ENCODE measurements around the gene MN1.

MN1 gene

DNA sequence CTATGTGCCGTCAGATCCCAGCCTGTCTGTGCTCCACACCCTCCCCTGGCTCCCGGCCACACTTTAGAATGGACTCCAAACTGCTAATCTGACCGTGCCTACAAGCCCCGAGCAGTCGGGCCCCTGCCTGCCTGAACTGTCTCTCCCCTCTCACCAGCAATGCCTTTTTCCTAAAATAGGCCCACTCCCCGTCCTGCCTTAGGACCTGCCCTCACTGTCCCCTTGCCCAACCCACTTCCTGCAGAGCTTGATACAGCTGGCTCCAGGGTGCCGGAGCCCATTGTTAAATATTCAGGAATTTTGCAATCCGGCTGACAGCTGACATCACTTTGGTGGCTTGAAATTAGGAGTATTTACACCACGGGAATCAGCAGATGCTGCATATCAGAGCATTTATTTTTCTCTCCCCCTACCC is 21.4 kb downstream of the MN1 start:
- DNase-seq = no peak

GRCh38 chr22:27779643-27780042 is 21.9 kb downstream of the MN1 start:
- no peak for DNase-seq

GRCh38 chr22:27778294-27779090 is 23.1 kb downstream of the MN1 start:
- DNase-seq = no peak

DNA sequence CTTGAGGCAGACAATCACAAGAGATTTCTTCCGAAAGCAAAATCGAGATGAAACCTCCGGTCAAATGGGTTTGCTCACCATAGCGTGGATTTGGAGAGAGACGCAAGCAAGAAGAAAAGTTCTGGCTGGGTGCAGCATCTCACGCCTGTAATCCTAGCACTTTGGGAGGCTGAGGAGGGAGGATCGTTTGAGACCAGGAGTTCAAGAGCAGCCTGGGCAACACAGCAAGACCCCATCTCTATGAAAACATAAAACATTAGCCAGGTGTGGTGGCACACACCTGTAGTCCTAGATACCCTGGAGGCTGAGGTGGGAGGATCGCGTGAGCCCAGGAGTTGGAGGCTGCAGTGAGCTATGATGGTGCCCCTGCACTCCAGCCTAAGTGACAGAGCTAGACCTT is 24.4 kb downstream of the MN1 start:
- DNase-seq = no peak

GRCh38 chr22:27776650-27776958 is 25.0 kb downstream of the MN1 start:
- no peak for DNase-seq

DNA sequence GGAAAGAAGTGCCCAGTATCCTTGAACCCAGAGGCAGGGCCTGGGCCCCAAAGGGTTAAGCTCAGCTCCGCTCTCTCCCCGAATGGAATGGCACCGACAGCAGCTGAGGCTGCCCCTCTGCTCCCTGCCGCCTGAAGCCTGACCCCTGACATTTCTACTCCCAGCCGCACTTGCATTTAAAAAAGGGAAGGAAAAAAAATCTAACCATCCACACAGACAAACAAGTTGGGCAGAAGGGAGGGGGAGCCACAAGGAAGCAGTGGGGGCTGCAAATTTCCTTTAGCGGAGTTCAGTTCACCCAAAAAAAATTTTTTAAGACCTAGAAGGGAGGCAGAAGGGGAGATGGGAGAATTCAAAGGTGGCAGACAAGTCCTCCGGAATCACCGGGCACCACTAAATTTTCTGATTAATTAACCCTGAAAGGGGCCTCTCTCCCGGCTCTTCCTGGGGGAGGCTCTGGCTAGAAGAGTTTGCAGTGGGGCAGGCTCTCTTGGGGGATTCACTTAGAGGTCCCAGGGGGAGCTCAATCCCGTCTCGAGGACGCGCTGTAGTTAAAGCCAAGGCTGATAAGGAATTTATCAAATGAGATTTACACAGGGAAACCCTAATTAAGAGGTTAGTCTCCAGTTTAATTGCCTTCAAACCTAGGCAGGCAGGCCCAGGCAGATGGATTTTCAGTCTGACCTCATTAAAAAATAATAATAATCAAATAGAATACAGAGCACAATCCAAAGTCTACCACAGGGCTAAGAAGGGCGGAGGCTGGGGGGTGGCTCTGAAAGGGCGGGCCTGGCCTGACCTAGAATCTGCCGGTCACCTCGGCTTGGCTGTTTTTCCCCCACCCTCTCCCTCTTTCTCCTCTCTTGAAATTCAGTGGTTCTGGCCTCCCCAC is 25.6 kb downstream of the MN1 start:
- DNase-seq = no peak

DNA sequence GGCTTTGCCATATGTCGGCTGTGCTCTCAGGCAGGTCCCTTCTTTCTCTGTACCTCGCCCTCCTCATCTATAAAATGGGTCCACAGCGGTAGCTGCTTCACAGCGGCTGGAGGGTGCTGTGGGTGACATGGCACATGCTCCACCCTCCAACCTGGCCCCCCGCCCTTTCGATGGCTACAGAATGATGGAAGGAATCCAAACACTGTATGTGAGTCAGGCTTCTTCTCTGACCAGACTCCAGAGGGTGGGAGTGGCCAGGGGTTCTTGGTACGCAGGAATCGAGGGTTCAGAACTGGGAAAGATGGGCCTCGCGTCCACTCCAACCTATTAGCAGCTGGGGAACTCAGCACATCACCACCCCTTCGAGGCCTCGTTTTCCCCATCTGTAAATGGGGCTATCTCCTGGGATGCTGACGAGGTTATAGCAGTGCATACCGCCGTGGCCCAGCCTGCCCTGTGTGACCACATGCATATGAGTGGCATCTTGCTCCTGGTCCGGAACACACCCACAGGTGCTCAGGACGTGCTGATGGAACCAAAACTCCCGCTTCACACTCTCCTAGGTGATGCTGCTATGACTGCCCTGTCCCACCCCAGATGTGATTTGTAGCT is 26.4 kb downstream of the MN1 start:
- DNase-seq = no peak

- DNase-seq = no peak
Measured at GRCh38 chr22:27774200-27774599, 27.4 kb downstream of the MN1 start.

- DNase-seq = no peak
Measured at GRCh38 chr22:27772984-27773498, 28.5 kb downstream of the MN1 start.

DNA sequence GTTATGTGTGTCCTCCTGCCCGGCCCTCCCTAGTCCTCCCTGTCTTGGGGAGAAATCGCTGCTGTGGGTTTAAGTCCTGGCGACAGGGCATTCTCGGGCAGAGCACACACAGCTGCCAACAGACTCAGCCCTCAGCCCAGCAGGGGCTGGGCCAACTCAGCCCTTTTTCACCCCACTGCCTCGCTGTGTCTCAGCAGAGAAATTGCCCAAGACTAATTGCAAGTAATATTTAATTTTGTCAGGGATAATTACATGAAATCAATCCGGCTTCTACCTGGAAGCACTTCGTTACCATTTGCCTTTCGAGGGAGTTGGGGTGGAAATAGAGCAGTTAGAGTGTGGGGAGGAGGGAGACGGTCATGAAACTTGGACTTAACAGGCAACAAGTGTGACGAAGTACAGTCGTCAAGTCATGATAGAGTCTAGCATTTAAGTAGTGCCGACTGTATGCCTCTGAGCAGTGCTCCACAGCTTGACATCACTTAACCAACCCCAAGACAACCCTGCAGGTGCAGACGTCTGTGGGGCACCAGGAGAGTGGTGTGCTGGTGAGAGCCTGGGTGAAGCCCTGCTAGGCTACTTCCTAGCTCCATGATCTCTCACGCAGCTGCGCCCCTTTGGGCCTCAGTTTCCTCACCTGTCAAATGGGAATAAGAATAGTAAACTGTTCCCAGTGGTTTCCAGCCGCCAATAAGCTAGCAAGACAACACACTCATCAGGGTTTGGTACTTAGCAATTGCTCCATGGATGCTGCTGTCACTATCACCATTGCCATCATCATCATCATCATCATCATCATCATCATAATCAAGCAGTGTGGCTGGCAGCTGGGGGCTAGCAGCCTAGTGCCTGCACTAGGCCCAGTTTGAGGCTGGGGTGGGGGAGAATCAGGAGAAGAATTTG is 29.2 kb downstream of the MN1 start:
- DNase-seq = no peak

GRCh38 chr22:27771637-27772036 is 29.9 kb downstream of the MN1 start:
- DNase-seq = no peak

DNA sequence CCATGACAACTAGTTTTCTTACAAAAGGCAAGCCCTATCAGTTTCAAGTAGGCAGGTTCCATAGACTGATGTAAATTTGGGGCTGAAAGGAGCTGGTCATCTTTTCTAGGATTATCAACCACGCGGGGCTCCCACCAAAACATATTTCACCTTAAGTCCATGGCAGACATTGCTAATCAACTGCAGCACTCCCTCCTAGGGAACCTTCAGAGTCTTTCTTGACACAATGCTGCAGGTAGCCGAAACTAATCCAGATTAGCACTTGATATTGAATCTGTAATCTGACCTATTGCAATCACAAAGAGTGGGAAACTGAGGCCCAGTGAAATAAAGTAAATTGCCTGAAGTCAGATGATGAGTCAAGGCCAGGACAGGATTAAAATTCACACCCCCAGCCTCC is 32.5 kb downstream of the MN1 start:
- DNase-seq = no peak

DNA sequence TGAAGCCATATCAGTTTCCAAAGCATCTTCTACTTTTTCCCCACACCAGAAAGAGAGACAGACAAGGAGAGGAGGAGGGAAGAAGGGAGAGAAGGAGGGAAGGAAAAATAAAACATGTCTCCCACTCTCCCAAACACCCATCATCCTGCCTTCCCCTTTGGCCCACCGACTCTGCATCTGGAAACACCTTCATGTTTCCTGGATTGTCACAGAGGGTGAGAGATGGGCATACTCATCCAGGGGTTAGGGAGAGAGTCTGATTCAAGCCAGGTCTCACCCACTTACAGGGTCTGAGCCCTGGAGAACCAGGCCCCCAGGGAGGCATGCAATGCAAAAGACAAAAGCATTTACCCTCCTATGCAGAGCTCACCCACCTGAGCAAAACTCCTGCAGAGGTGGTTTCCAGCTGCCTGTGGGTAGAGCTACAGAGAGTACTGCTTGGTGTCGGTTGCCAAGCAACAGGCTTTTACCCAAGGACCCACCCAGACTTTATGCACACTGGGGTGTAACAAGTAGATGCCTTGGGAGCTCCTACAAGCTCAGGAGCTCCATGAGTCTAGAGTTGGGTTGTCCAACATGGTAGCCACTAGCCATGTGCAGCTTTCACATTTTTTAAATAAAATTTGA is 33.4 kb downstream of the MN1 start:
- DNase-seq = no peak

GRCh38 chr22:27766679-27767078 is 34.9 kb downstream of the MN1 start:
- DNase-seq = no peak

DNA sequence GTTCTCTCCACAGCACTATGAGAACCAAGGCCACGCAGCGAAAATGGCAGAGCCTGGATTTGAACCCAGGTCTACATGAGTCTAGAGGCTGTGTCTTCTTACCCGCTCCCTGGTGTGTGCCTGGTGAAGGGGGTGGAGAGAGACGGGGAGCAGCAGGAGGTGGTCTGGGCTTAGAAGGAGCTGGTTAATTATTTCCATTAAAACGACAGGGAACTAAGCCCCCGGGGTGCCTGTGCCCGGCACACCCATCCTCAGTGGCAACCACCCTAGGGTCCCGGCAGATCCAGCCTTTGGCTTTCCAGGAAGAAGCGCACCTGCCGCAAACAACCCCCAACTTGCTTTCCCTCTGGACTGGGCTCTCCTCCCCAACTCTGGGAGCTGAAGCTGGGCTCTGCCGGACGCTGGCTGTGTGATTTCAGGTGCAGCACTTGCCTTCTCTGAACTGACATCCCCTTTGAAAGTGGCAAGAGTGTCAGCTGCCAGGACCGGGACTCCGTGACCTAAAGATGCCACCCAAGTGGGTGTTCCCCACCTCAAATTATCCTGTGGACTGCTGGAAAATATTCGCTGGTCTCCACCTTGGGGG is 35.8 kb downstream of the MN1 start:
- DNase-seq = no peak

GRCh38 chr22:27764722-27765236 is 36.8 kb downstream of the MN1 start:
- no peak for DNase-seq

- no peak for DNase-seq
Measured at GRCh38 chr22:27761665-27762064, 39.9 kb downstream of the MN1 start.

DNA sequence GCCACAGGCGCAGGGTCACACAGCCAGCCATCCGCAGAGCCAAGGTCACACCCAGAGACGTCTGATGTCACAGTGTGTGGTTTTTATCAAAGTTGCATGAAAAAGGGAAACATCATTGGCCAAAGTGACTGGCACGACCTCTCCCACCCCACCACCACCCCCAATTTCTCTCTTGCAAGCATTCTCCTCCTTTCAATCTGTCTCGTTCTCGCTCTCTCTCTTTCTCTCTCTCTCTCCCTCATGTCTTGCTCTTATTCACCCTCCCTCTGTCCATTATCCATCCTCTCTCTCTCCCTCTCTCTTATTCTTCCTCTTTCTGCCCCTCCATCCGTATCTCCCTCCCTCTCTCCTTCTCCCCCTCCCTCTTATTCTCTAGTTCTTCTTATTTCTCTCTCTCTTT is 40.6 kb downstream of the MN1 start:
- no peak for DNase-seq

- no peak for DNase-seq
Measured at GRCh38 chr22:27760474-27760873, 41.1 kb downstream of the MN1 start.

- DNase-seq = no peak
Measured at GRCh38 chr22:27757928-27758525, 43.5 kb downstream of the MN1 start.

DNA sequence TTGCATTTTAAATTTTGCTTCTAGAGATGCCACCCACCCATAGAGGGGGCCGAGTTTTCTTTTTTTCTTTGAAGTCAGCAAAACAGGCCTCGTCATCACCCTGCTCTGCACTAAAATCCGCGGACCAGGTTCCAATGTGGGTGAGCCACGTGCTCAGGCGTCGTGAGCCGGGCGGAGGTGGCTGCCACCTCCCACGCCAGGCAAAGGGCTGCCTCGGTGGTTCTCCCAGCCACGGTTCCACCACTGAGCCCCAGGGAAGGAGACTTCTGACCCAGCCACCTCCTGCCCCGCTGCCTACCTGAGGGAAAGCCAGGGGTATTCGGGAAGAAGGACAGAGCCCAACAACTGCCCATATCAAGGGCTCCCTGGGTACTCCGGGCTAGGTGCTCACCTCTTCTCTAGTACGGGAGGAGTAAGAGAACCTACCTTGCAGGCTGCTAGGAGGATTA is 45.3 kb downstream of the MN1 start:
- no peak for DNase-seq

All from HCEC 1CT (cell line).